DND-41 (cell line): ENCODE data around the gene CASKIN2.

ENCODE experiments used
- EZH2 ChIP-seq: IDR thresholded peaks from 3 replicates; pipeline ENCODE4 v1.6.1; 2012; ENCODE audit warnings: borderline replicate concordance, low read depth, mild to moderate bottlenecking, moderate library complexity, low read length, inconsistent platforms; ENCODE audit not compliant: severe bottlenecking
- TF ChIP-seq, protein P1 (sequence below): IDR thresholded peaks from 2 replicates; pipeline ENCODE4 v1.5.1; 2012; ENCODE audit warnings: borderline replicate concordance, low read length, moderate library complexity, mild to moderate bottlenecking; ENCODE audit not compliant: poor library complexity, severe bottlenecking; ENCODE audit errors: extremely low read depth

DNA sequence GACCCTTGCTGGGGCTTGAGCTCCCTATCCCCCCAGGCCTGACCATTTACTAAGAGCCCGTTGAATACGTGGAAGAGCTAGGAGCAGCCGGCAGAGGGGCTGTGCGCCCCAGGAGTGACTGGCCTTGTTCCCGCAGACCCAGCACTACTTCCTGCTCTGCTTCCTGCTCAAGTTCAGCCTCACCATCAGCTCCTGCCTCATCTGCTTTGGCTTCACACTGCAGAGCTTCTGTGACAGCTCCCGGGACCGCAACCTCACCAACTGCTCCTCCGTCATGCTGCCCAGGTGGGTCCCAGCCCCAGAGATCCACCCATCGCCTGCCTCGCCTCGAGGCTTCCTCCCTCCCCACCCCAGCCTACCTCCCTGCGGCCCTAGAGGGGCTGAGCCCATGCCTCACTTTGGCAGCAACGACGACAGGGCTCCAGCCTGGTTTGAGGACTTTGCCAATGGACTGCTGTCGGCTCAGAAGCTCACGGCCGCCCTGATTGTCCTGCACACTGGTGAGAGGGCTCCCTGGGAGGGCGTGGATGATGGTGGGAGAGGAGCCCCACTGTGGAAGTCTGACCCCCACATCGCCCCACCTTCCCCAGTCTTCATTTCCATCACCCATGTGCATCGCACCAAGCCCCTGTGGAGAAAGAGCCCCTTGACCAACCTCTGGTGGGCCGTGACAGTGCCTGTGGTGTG, 17.2 kb downstream of the CASKIN2 start:
- TF ChIP-seq, protein P1, sequence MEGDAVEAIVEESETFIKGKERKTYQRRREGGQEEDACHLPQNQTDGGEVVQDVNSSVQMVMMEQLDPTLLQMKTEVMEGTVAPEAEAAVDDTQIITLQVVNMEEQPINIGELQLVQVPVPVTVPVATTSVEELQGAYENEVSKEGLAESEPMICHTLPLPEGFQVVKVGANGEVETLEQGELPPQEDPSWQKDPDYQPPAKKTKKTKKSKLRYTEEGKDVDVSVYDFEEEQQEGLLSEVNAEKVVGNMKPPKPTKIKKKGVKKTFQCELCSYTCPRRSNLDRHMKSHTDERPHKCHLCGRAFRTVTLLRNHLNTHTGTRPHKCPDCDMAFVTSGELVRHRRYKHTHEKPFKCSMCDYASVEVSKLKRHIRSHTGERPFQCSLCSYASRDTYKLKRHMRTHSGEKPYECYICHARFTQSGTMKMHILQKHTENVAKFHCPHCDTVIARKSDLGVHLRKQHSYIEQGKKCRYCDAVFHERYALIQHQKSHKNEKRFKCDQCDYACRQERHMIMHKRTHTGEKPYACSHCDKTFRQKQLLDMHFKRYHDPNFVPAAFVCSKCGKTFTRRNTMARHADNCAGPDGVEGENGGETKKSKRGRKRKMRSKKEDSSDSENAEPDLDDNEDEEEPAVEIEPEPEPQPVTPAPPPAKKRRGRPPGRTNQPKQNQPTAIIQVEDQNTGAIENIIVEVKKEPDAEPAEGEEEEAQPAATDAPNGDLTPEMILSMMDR = no peak
- TF ChIP-seq EZH2 = no peak
